PFSK-1 (cell line): ENCODE measurements around the gene TLE3.

Source experiments
- FOXP2 ChIP-seq: optimal IDR thresholded peaks from 2 replicates; pipeline ENCODE3; 2011; ENCODE audit warnings: borderline replicate concordance, control low read depth, inconsistent platforms; ENCODE audit not compliant: insufficient read depth; ENCODE audit errors: extremely low read length, extremely low read depth
- POLR2AphosphoS5 ChIP-seq: IDR thresholded peaks from 2 replicates; pipeline ENCODE4 v1.6.1; 2012; ENCODE audit warnings: low read depth, mild to moderate bottlenecking, control low read depth, low read length, moderate library complexity
- SIN3A ChIP-seq: IDR thresholded peaks from 2 replicates; pipeline ENCODE4 v1.6.1; 2012; ENCODE audit warnings: mild to moderate bottlenecking, low read length, moderate library complexity, borderline replicate concordance; ENCODE audit not compliant: insufficient read depth
- TAF1 ChIP-seq: IDR thresholded peaks from 2 replicates; pipeline ENCODE4 v1.6.1; 2012; ENCODE audit warnings: low read length, control low read depth, borderline replicate concordance; ENCODE audit not compliant: insufficient read depth
- TF ChIP-seq, protein P1 (sequence below), 2 experiments: IDR thresholded peaks; 2 replicates each; pipeline versions ENCODE4 v1.6.1 to v1.8.0; 2011 to 2012; ENCODE audit warnings: low read depth in 2 of 2, low read length in 2 of 2, control low read depth in 1 of 2, inconsistent platforms in 1 of 2, mild to moderate bottlenecking in 1 of 2, moderate library complexity in 1 of 2; ENCODE audit not compliant: insufficient read depth in 1 of 2

DNA sequence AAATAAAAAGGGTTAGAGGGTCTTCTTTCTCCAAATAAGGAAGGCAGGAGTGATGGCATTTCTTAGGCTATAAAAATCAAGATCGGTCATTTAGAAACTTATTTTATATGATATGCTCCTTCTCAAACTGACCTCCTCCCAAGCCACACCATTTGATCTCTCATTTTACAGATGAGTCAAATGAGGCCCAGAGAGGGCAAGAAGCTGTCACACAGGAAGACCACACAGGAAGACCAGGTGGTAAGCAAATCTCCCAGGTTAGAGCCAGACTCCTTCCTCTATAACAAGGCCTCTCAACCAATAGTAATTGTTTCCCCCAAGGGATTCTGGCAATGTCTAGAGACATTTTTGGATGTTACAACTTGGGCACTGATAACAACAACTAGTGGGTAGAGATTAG is 13.8 kb downstream of the TLE3 start:
- TF ChIP-seq POLR2AphosphoS5 = no peak
- no peak for TF ChIP-seq TAF1
- TF ChIP-seq, protein P1, sequence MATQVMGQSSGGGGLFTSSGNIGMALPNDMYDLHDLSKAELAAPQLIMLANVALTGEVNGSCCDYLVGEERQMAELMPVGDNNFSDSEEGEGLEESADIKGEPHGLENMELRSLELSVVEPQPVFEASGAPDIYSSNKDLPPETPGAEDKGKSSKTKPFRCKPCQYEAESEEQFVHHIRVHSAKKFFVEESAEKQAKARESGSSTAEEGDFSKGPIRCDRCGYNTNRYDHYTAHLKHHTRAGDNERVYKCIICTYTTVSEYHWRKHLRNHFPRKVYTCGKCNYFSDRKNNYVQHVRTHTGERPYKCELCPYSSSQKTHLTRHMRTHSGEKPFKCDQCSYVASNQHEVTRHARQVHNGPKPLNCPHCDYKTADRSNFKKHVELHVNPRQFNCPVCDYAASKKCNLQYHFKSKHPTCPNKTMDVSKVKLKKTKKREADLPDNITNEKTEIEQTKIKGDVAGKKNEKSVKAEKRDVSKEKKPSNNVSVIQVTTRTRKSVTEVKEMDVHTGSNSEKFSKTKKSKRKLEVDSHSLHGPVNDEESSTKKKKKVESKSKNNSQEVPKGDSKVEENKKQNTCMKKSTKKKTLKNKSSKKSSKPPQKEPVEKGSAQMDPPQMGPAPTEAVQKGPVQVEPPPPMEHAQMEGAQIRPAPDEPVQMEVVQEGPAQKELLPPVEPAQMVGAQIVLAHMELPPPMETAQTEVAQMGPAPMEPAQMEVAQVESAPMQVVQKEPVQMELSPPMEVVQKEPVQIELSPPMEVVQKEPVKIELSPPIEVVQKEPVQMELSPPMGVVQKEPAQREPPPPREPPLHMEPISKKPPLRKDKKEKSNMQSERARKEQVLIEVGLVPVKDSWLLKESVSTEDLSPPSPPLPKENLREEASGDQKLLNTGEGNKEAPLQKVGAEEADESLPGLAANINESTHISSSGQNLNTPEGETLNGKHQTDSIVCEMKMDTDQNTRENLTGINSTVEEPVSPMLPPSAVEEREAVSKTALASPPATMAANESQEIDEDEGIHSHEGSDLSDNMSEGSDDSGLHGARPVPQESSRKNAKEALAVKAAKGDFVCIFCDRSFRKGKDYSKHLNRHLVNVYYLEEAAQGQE (IDR thresholded peaks at IDR 0.05; ENCODE audit: insufficient read depth in 1 of 2, low read depth in 2 of 2, low read length in 2 of 2) = no peak
- no peak for TF ChIP-seq SIN3A
- no peak for TF ChIP-seq FOXP2
